ENCODE data around the gene LRP1.
A peak's percentile ranks its signal among the peaks of the same experiment; 100 is the strongest.

The LRP1 gene

DNA sequence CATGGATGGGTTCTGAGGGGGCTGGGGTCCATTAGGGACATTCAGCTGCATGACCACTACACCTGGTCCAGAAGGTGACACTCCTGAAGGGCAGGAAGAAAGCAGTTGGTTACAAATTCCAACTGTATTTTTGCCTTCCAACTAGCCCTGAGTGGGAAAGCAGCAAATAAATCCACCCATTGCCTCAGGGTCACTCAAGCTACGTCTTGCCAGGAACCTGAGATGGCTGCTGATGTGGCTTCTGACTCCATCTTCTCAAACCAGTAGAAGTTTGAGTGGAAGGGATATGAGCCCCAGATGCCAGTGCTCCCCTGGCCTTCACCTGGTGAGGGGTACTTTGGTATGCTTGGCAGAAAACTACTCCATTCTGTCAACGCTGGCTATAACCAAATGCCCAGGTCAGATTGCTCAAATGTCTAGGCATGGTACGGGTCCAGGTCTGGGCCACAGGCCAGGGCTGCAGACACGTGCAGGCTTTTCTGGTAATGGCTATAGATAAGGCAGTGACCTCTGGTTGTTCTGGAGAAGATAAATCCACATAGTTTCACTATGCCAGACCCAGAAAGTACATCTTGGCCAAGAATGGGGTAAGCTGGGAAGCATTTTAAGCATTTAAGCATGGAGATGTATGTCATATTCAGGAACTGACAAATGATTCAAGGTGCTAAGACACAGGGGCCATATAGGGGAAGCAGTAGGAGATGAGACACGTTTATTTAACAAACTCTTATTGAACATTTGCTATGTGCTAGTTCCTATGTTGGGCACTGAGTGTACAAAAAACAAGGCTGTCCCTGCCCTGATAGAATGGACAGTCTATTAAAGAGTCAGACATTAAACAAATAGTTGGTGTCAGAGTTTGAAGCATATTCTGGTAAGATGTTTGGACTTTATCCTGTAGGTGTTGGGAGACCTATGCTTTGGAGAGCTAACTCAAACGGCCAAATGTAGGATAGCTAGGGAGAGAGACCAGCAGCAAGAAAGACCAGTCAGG is 131.0 kb downstream of the LRP1 start:
- DNase-seq: no peak

DNA sequence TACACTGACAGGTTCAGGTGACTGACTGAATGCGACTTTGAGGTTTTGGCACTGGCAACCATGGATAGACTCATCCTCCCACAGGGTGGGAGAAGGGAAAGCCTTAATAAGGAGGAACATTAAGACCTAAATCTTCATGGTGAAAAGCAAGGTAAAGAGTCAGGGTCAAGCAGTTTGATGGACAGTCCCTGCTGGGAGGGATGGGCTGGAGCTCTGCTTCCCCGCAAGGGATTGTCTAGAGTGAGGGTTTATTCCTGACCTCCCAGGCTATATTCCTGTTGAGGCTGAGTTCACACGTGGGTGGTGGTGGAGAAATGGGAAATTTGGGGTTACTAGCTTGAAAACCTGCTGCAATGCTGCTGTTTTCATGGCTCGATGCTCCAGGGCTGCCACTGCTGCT is 132.1 kb downstream of the LRP1 start:
- DNase-seq: no peak

DNA sequence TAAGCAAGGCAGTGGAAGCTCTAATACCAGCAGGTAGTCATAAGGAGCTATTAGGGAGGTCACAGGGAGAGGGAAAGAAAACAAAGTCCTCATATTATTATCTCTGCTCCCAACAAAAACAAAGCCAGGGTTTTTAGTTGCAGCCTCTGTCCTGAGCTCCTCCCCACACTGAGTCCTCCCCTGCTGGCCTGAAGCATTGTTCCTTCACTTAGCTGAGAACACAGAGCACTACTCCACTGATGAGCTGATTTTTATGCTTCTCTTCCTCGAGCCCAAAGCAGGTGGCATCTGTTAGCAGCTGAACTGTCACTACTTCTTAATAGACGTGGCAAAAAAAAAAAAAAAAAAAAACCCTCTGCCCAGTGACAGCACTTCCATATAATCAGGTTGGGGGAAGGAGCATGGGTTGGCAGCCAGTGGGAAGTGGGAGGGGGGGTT is 133.2 kb downstream of the LRP1 start:
- peak in 1 of 14 donors; percentile 25 for DNase-seq

DNA sequence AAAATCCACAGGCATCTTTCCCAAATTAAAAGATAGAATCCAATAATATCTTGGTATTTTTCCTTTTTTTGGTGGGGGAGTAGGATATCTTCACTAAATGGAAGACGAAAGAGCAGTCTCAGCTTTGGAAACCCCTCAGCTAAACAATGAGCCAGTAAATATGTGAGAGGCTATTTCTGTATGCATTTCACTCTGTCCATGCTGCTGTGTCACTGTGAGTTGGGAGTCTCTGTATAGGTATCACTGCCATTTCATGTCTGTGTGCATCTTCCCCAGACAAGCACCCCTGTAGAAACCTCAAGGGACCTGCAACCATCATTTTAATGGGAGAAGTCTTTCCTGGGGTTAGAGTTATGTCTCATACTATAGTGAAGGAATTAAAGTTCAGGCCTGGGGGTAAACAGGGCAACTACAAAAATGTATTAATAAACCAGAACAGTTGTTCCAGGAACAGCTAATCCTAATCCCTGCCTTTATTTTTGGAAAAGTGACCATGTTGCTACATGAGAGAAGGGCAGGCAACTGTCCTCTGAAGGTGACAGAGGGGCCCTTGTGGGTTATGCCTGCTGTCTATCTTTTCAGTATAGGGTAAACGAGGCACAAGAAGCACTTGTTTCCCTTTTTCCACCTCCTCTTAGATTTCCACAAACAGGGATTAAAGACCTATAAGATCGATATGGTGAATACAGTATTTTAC is 134.0 kb downstream of the LRP1 start:
- no peak for DNase-seq

All from C1 segment of cervical spinal cord (tissue), 14 donors.